ENCODE measurements around the gene CXorf49B.
"Not testable (repeated sequence)": the region's sequence is repeated elsewhere in the genome, so short reads cannot be mapped to it uniquely, and the experiment has no call there.

Gene CXorf49B

DNA sequence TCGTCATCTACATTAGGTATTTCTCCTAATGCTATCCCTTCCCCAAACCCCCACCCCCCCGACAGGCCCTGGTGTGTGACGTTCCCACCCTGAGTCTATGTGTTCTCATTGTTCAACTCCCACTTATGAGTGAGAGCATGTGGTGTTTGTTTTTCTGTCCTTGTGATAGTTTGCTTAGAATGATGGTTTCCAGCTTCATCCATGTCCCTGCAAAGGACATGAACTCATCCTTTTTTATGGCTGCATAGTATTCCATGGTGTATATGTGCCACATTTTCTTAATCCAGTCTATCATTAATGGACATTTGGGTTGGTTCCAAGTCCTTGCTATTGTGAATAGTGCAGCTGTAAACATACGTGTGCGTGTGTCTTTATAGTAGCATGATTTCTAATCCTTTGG is 43.3 kb downstream of the CXorf49B start:
- not testable (repeated sequence) for H3K36me3 ChIP-seq (ENCODE audit: control insufficient read depth, low read length); H3K9me2 ChIP-seq (replicated peaks; ENCODE audit: control insufficient read depth, low read length); H3K4me1 ChIP-seq (ENCODE audit: control insufficient read depth, low read length); H3K4me2 ChIP-seq (ENCODE audit: low read length); H4K20me1 ChIP-seq (ENCODE audit: control insufficient read depth, insufficient read depth, low read depth, low read length); H3K4me3 ChIP-seq (ENCODE audit: low read length); H3K27me3 ChIP-seq (ENCODE audit: control insufficient read depth, low read length); H3K9me3 ChIP-seq (ENCODE audit: control insufficient read depth, insufficient read depth, low read length); H3K79me2 ChIP-seq (ENCODE audit: control insufficient read depth, low read length); H3F3A ChIP-seq (ENCODE audit: control insufficient read depth, insufficient read depth); H3K27ac ChIP-seq (ENCODE audit: low read depth, low read length)

DNA sequence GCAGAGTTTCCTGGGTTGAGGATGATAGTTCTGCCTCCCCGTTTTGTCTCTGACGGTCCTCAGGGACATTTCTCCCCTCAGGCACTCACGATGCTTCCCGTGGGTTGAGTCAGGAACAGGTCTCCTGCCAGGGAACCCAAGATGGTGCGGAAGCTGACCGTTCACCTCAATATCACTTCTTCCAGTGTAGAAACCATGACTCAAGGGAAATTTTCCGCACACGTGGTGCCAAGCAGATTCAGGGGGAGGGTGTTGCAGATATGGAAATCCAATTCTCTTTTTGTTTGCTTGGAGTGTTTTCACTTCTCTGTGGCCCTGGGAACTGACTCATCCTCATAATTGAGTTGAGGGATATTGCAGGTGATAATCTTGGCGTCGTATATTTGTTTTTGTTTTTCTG is 46.7 kb downstream of the CXorf49B start:
- Histone ChIP-seq H3K4me2 (ENCODE audit: low read length) (no peak overlapping the region), H4K20me1 (ENCODE audit: control insufficient read depth, insufficient read depth, low read depth, low read length) (no peaks in the 10 kb centered on the region), H3K9me3 (ENCODE audit: control insufficient read depth, insufficient read depth, low read length) (no peaks in the 10 kb centered on the region), H3K79me2 (ENCODE audit: control insufficient read depth, low read length) (no peaks in the 10 kb centered on the region), H3K27ac (ENCODE audit: low read depth, low read length) (no peak overlapping the region), H3K27me3 (ENCODE audit: control insufficient read depth, low read length) (no peaks in the 10 kb centered on the region), H3K4me3 (ENCODE audit: low read length) (no peak overlapping the region), H3F3A (ENCODE audit: control insufficient read depth, insufficient read depth) (no peaks in the 10 kb centered on the region), H3K9me2 (replicated peaks; ENCODE audit: control insufficient read depth, low read length) (no peaks in the 10 kb centered on the region), H3K36me3 (ENCODE audit: control insufficient read depth, low read length) (no peaks in the 10 kb centered on the region), H3K4me1 (ENCODE audit: control insufficient read depth, low read length) (no peaks in the 10 kb centered on the region)
- TF ChIP-seq EZH2phosphoT487 (IDR thresholded peaks at IDR 0.05; ENCODE audit: borderline replicate concordance, low read length) = no peak
- no peak for TF ChIP-seq CTCF (IDR thresholded peaks at IDR 0.05; ENCODE audit: low read depth, low read length, poor library complexity, severe bottlenecking)

DNA sequence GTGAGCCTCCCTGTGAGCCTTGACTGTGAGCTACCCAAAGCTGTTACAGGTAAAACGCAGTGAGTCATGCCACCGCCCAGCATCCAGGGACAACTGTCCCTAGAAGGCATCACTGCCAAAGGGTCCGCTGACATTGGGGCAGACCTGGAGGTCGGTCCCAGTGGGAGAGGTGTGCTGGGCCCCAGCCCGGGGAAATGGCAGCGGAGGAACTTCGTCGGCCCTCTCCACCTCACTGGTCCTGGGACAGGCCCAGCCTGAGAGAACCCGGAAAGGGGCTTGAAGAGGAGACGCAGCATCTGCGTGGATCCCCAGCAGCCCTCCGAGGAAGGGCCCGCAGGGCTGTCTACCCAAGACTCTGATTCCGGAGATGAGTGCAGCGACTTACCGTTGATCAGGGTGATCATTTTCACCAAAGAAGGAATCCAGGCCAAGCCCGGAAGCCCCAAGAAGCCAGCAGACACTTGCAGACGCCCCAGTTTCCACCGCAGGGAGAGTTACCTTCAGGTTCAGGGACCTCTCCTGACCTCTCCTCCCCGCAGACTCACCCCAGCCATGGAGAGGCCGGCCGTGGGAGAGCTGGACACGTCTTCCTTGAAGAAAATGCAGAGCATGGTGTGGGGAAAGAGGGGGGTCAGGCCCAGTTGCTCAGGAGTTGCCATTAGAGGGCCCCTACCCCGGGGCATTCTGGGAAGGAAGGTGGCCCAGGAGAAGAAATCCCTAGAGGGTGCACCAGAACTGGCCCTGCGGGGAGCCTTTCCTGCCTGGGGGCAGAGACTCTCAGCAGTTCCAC is 51.2 kb downstream of the CXorf49B start:
- Histone ChIP-seq H3K27me3 (ENCODE audit: control insufficient read depth, low read length) (no peaks in the 10 kb centered on the region), H3K4me2 (ENCODE audit: low read length) (no peak overlapping the region)
- TF ChIP-seq CTCF (IDR thresholded peaks at IDR 0.05; ENCODE audit: low read depth, low read length, poor library complexity, severe bottlenecking) (no peak), EZH2phosphoT487 (IDR thresholded peaks at IDR 0.05; ENCODE audit: borderline replicate concordance, low read length) (no peak)

GRCh38 chrX:71815121-71815905 is 52.2 kb downstream of the CXorf49B start:
- TF ChIP-seq EZH2phosphoT487 (IDR thresholded peaks at IDR 0.05; ENCODE audit: borderline replicate concordance, low read length) = no peak
- no peak for TF ChIP-seq CTCF (IDR thresholded peaks at IDR 0.05; ENCODE audit: low read depth, low read length, poor library complexity, severe bottlenecking)

More for the DNA sequence above, 51.2 kb downstream of the CXorf49B start:
- no peaks in the 10 kb centered on the region for H3K9me3 ChIP-seq (ENCODE audit: control insufficient read depth, insufficient read depth, low read length)
- H3K79me2 ChIP-seq (ENCODE audit: control insufficient read depth, low read length) = no peaks in the 10 kb centered on the region
- H4K20me1 ChIP-seq (ENCODE audit: control insufficient read depth, insufficient read depth, low read depth, low read length) = no peaks in the 10 kb centered on the region
- H3K9me2 ChIP-seq (replicated peaks; ENCODE audit: control insufficient read depth, low read length) = no peaks in the 10 kb centered on the region
- no peak overlapping the region for H3K27ac ChIP-seq (ENCODE audit: low read depth, low read length)
- H3K36me3 ChIP-seq (ENCODE audit: control insufficient read depth, low read length) = no peaks in the 10 kb centered on the region
- H3F3A ChIP-seq (ENCODE audit: control insufficient read depth, insufficient read depth) = no peaks in the 10 kb centered on the region
- no peak overlapping the region for H3K4me3 ChIP-seq (ENCODE audit: low read length)
- no peaks in the 10 kb centered on the region for H3K4me1 ChIP-seq (ENCODE audit: control insufficient read depth, low read length)

More at GRCh38 chrX:71815121-71815905, 52.2 kb downstream of the CXorf49B start:
- no peaks in the 10 kb centered on the region for H3K9me3 ChIP-seq (ENCODE audit: control insufficient read depth, insufficient read depth, low read length)
- H3K4me3 ChIP-seq (ENCODE audit: low read length) = no peak overlapping the region
- H3K27me3 ChIP-seq (ENCODE audit: control insufficient read depth, low read length) = no peaks in the 10 kb centered on the region
- H3K4me1 ChIP-seq (ENCODE audit: control insufficient read depth, low read length) = no peaks in the 10 kb centered on the region
- no peaks in the 10 kb centered on the region for H4K20me1 ChIP-seq (ENCODE audit: control insufficient read depth, insufficient read depth, low read depth, low read length)
- no peaks in the 10 kb centered on the region for H3K79me2 ChIP-seq (ENCODE audit: control insufficient read depth, low read length)
- no peak overlapping the region for H3K27ac ChIP-seq (ENCODE audit: low read depth, low read length)
- H3K4me2 ChIP-seq (ENCODE audit: low read length) = no peak overlapping the region
- H3K9me2 ChIP-seq (replicated peaks; ENCODE audit: control insufficient read depth, low read length) = no peaks in the 10 kb centered on the region
- H3K36me3 ChIP-seq (ENCODE audit: control insufficient read depth, low read length) = no peaks in the 10 kb centered on the region
- H3F3A ChIP-seq (ENCODE audit: control insufficient read depth, insufficient read depth) = no peaks in the 10 kb centered on the region

All from DOHH2 (cell line).